ENCODE data around the gene STK36. TPM values are rescaled to one million over a fixed set of nuclear protein-coding genes. Genes with fewer than 3 reads are reported as not detected.

Gene STK36
- total RNA-seq, 1 donor from 2014 or later: 42.7 TPM

DNA sequence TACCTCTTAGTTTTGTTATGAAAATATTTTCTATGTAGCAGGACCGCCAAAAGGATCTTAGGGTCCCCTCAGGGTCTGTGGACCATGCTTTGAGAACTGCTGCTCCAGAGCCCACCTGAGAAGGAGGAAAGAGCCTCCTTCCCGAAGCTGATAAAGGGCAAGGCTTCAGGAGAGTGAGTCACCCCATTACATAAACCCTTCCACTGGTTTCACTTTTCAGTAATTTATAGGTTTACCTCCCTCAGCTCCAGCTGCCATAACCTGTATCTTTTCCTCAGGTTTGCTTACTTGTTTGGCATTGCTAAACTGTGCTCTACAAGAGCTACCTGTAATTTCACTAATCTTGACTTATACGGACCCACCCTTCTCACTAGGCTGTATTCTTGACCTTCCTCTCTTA, 45.4 kb downstream of the STK36 start:
- Mint-ChIP-seq H3K9me3 (ENCODE audit: low read depth) (no peaks in the 10 kb centered on the region), H3K27ac (ENCODE audit: unreplicated experiment) (no peak overlapping the region), H3K4me3 (ENCODE audit: unreplicated experiment) (no peak overlapping the region), H3K27me3 (ENCODE audit: low read depth) (no peaks in the 10 kb centered on the region), H3K4me1 (ENCODE audit: low read depth) (no peaks in the 10 kb centered on the region), H3K36me3 (ENCODE audit: low read depth) (peaks cover 7% of the 10 kb centered on the region)
- no peak for DNase-seq (ENCODE audit: low spot score)
- TF ChIP-seq CTCF (IDR thresholded peaks at IDR 0.05): no peak

DNA sequence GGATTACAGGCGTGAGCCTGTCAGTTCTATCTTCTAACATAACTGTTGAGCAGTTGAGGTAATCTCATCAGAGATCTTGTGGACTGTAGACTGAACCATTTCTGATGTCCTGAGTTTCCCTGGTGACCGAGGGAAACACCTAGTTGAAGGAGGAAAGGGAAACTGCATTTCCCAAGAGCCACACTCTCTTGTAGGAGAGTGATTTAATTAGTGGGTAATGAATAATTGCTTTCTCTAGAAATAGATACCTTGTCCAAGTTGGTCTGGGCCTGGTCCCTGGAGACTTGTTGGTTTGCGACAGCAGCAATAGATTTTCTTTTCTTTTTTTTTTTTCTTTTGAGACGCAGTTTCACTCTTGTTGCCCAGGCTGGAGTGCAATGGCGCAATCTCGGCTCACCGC, 46.2 kb downstream of the STK36 start:
- no peaks in the 10 kb centered on the region for H3K9me3 Mint-ChIP-seq (ENCODE audit: low read depth)
- DNase-seq (ENCODE audit: low spot score): no peak
- no peak overlapping the region for H3K4me3 Mint-ChIP-seq (ENCODE audit: unreplicated experiment)
- no peak for TF ChIP-seq CTCF (IDR thresholded peaks at IDR 0.05)
- H3K4me1 Mint-ChIP-seq (ENCODE audit: low read depth): no peaks in the 10 kb centered on the region
- H3K36me3 Mint-ChIP-seq (ENCODE audit: low read depth): peaks cover 7% of the 10 kb centered on the region
- no peak overlapping the region for H3K27ac Mint-ChIP-seq (ENCODE audit: unreplicated experiment)
- H3K27me3 Mint-ChIP-seq (ENCODE audit: low read depth): no peaks in the 10 kb centered on the region

- Mint-ChIP-seq H3K4me1 (ENCODE audit: low read depth) (no peaks in the 10 kb centered on the region), H3K9me3 (ENCODE audit: low read depth) (no peaks in the 10 kb centered on the region), H3K27ac (ENCODE audit: unreplicated experiment) (no peak overlapping the region), H3K27me3 (ENCODE audit: low read depth) (no peaks in the 10 kb centered on the region), H3K4me3 (ENCODE audit: unreplicated experiment) (no peak overlapping the region), H3K36me3 (ENCODE audit: low read depth) (peaks cover 7% of the 10 kb centered on the region)
- TF ChIP-seq CTCF (IDR thresholded peaks at IDR 0.05): no peak
- DNase-seq (ENCODE audit: low spot score): no peak
Measured at GRCh38 chr2:218719457-218719856, 47.6 kb downstream of the STK36 start.

DNA sequence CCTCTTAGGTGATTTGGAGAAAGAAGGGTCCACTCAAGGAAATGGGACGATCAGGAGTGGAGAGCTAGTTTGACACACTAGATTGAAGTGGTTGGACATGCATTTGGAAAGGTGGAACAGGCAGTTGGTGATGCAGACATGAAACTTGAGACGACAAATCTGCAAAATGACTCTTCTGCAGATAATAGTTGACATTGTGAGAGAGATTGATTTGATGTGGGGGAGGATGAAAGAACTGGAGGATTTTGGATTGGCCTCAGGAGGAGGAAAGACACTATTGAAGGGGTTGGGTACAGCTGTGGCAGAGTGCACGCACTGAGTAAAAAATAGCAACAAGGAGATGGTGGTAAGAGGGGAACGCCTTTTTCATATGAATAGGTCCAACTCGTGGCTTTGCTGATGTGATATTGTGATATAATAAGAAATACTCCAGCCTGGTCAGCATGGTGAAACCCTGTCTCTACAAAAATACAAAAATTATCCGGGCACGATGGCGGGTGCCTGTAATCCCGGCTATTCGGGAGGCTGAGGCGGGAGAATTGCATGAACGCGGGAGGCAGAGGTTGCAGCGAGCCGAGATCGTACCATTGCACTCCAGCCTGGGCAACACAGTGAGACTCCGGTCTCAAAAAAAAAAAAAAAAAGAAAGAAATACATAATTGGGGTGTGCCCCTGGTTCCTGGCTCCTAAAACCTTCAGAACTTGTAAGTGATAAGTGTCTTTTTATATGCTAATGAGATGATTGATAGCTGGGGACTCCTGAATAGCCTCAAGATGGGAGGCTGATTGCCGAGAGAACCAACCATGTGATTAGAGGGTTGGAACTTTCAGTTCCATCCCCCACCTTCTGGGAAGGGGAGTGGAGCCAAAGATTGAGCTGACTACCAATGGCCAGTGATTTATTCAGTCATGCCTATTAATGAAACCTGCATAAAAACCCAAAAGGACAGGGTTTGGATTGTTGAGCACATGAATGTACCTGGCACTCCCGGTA, 48.5 kb downstream of the STK36 start:
- Mint-ChIP-seq H3K4me1 (ENCODE audit: low read depth) (no peaks in the 10 kb centered on the region), H3K27ac (ENCODE audit: unreplicated experiment) (no peak overlapping the region)

DNA sequence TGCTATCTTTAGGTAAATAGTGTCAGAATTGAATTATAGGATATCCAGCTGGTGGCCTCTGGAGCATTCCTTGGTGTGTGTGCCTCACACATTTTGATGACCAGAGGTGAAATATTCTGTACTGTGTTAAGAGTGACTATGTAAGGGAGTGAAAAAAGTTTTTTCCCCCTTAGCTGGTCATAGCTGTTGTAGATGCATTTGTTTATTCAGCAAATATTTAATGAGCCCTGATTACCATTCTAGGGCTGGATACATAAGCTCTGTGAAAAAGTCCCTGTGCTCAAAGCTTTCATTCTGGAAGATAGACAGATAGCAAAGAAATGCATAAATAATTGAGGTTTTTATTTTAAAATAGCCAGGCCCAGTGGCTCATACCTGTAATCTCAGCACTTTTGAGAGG, 49.6 kb downstream of the STK36 start:
- H3K4me3 Mint-ChIP-seq (ENCODE audit: unreplicated experiment): no peak overlapping the region
- no peak for TF ChIP-seq CTCF (IDR thresholded peaks at IDR 0.05)
- no peaks in the 10 kb centered on the region for H3K27me3 Mint-ChIP-seq (ENCODE audit: low read depth)
- H3K36me3 Mint-ChIP-seq (ENCODE audit: low read depth): peaks cover 11% of the 10 kb centered on the region
- H3K27ac Mint-ChIP-seq (ENCODE audit: unreplicated experiment): no peak overlapping the region
- DNase-seq (ENCODE audit: low spot score): no peak
- no peaks in the 10 kb centered on the region for H3K4me1 Mint-ChIP-seq (ENCODE audit: low read depth)
- peaks cover 6% of the 10 kb centered on the region for H3K9me3 Mint-ChIP-seq (ENCODE audit: low read depth)

More for the DNA sequence above, 48.5 kb downstream of the STK36 start:
- H3K9me3 Mint-ChIP-seq (ENCODE audit: low read depth): no peaks in the 10 kb centered on the region
- no peaks in the 10 kb centered on the region for H3K27me3 Mint-ChIP-seq (ENCODE audit: low read depth)
- peaks cover 7% of the 10 kb centered on the region for H3K36me3 Mint-ChIP-seq (ENCODE audit: low read depth)
- no peak for DNase-seq (ENCODE audit: low spot score)
- H3K4me3 Mint-ChIP-seq (ENCODE audit: unreplicated experiment): no peak overlapping the region
- no peak for TF ChIP-seq CTCF (IDR thresholded peaks at IDR 0.05)

All from chondrocyte (in vitro differentiated cells).